ENCODE measurements around the gene ARHGAP31.

GRCh38 chr3:119257111-119257510 lies 37.1 kb upstream of the ARHGAP31 start:
- TF ChIP-seq CTCF (IDR thresholded peaks at IDR 0.05) = no peak
- TF ChIP-seq POLR2A (IDR thresholded peaks at IDR 0.05) = no peak
